ENCODE measurements around the gene IER5.

GRCh38 chr1:181126871-181127587, 38.5 kb downstream of the IER5 start:
- TF ChIP-seq POLR2AphosphoS5 (IDR thresholded peaks at IDR 0.05; ENCODE audit: borderline replicate concordance, low read depth, low read length) (no peak), EZH2 (IDR thresholded peaks at IDR 0.05) (no peak), FOXP2 (optimal IDR thresholded peaks at IDR 0.05; ENCODE audit: control extremely low read depth, extremely low read length, insufficient read depth) (no peak)
